HG02870 (cell line): Measurements from ENCODE around the gene KCNK1.
"Not testable (repeated sequence)": the region's sequence is repeated elsewhere in the genome, so short reads cannot be mapped to it uniquely, and the experiment has no call there.

Experiments used
- ATAC-seq: cut with Tn5 transposase; IDR thresholded peaks from one replicate; pipeline ENCODE4 v1.9.1; 2021; ENCODE audit warnings: mild to moderate bottlenecking, moderate library complexity; ENCODE audit not compliant: unreplicated experiment

KCNK1 gene

DNA sequence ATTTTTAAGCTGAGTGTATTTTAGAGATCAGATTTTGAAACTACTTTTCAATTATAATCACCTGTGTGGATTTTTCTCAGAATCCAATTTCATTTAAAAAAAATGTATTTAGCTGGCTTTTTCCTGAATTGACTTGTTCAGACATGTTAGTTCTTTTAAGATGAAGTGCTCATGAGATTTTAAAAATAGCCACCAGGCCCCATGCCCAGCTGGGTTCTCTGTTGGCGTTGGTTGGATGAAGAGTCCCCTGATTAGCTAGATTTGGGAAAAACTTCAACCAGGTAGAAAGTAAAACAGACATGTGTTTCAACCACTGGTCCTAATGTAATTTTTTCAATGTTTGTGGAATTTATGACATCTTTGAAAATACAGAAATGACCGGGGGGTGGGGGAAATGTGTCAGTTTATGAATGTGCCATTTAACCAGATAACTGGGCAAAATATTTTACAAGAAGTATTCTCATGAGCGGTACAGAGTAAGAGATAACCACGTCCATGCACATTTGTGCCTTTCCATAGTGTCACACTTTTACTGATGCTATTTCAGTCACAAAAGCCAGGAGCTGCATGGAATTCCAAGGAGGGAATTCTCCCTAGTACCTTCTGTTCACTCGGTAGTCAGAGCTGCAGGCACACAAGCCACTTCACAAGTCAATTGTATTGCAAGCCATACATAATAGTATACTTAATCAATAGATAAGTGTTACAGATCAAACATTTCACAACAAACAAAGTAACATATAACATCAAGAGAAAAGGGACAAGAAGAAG is 51.1 kb downstream of the KCNK1 start:
- ATAC-seq, result no peak

DNA sequence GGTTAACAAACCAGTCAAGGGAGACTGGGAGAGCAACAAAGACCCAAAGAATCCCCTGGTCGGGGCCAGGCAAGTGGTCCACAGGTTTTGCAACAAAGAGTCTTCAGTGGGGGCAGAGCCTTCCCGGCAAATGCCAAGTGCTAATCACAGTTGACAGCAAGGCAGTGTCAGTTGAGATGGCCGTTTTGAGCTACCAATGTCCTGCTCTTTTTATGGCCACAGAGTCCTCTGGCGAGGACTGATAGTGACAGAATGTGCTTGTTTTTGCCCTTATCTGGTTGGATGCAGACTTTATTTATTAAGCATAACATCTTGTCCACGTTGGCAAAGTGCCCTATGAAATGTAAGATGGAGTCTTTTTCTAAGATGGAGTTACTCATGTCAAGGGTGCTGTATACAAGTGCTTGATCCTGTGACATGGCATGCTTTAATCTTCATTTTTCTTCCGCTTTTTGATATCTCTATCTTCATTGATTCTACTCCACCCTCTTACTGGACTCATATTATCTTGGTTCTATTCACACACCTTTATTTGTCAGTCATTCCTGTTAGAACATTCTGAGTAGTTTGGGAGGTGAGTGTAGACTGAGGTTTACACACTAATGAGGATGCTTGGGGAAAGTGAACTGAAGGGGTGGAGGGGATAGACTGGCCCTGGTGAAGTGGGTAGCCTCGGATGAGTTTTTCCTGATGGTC is 51.8 kb downstream of the KCNK1 start:
- ATAC-seq, result no peak

DNA sequence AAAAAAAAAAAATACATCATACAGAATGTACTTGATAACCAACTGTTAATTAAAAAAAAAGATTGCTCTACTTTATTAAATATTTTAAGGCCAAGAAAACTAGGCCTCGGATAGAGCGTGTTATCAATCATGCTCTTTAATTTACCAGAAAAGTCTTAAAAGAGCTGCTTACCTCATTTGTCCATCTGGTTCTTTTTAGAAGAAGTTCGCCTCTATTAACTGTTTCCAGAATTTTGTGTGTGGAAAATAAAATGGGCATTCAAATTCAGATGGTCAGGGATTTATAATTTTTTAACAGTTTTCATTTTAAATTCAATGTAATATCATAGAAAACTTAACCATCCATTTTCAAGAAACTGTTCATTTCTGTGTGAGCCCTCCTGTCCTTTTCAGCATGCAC is 53.8 kb downstream of the KCNK1 start:
- ATAC-seq, result no peak

DNA sequence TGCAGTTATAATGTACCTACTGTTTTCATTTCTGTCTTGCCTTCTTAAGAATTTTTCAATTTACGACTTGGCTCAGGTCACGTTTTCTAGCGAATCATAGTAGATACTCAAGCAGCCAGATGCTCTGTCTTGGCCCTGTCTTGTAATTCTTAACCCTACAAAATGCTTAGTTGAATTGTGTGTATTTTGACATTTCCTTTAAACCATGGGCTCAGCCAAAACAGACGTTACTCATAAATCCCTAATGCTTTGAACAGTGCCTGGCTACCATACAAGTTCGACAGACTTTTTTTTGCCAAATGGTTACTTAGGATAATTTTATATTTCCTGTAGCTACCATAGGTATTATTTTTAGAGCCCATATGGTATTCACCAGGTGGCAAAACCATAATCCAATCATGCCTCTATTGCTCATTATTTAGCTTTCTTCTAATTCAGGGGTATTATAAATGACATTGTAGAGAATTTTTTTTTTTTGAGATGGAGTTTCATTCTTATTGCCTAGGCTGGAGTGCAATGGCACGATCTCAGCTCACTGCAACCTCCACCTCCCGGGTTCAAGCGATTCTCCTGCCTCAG is 54.3 kb downstream of the KCNK1 start:
- no peak for ATAC-seq

DNA sequence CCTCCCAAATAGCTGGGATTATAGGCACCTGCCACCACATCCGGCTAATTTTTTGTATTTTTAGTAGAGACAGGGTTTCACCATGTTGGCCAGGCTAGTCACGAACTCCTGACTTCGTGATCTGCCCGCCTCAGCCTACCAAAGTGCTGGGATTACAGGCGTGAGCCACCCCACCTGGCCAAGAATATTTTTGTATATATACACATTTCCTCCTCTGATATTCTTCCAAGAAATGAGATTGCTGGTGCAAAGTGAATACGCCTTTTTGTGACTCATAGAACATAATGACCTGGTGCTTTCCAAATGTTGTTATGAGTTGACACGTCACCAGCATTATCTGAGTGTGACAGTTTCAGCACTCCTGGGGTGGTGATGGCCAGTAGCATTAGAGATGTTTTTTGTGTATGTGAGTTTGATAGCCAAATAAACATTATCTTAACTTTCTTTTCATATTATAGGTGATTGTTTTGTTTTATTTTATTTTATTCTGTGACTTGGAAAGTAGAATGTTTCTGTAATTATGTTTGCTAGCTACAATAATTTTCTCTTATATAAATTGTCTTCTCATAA is 54.9 kb downstream of the KCNK1 start:
- peak; percentile 76 for ATAC-seq

DNA sequence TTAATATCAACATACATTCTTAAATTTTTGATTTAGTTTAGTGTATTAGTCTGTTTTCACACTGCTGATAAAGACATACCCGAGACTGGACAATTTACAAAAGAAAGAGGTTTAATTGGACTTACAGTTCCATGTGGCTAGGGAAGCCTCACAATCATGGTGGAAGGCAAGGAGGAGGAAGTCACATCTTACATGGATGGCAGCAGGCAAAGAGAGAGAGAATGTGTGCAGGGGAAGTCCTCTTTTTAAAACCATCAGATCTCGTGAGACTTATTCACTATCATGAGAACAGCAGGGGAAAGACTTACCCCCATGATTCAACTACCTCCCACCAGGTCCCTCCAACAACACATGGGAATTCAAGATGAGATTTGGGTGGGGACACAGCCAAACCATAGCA is 56.5 kb downstream of the KCNK1 start:
- not testable (repeated sequence) for ATAC-seq

DNA sequence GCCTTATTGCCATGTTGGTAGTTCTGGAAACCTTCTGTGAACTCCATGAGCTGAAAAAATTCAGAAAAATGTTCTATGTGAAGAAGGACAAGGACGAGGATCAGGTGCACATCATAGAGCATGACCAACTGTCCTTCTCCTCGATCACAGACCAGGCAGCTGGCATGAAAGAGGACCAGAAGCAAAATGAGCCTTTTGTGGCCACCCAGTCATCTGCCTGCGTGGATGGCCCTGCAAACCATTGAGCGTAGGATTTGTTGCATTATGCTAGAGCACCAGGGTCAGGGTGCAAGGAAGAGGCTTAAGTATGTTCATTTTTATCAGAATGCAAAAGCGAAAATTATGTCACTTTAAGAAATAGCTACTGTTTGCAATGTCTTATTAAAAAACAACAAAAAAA is 57.4 kb downstream of the KCNK1 start:
- no peak for ATAC-seq

DNA sequence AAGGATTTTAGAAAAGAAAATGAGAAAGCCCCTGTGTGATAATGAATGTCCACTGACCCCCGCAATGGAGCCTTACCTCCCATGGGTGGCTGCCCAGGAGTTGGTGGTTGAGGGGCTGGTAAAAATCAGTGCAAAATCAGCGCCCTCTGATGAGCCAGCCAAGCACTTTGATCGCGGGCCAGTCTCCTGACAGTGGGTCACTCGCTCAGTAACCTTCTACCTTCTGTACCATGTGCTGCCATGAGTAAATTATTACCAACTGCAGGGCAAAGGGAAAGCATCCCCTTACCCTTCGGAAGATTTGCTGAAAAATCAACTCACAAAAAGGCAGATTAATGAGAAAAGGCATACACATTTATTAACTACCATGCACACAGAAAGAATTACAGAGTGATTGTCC is 58.8 kb downstream of the KCNK1 start:
- no peak for ATAC-seq

DNA sequence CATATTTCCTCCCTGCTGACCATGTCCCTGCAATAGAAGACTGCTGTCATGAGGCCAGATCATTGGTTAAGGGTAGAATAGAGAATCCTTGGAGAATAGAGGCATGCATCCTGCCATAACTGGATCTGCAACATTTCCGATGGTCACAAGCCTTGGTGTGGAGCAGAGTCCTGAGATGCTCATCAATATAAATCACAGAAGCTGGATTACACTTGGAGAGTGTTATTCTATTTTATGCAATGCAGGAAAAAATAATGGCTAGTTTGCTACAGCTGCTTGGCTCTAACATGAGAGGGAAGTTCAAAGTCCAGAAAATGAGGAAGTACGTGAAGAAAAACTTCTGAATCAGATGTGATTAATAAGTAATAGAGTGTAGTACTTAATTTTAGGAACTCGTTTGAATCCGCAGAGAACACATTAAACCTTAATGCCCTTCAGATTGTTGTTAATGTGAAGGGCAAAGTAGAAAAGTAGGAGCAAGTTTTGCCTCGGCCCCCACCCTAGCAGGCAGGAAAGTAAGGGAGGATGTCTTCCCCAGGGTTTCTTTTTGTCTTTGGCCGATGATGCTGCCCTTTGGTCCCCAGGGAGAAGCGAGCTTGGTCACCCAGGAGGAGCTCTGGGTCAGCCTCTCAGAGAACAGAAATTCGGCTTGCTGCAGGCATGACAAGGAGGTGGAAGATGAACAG is 59.5 kb downstream of the KCNK1 start:
- ATAC-seq, result no peak

DNA sequence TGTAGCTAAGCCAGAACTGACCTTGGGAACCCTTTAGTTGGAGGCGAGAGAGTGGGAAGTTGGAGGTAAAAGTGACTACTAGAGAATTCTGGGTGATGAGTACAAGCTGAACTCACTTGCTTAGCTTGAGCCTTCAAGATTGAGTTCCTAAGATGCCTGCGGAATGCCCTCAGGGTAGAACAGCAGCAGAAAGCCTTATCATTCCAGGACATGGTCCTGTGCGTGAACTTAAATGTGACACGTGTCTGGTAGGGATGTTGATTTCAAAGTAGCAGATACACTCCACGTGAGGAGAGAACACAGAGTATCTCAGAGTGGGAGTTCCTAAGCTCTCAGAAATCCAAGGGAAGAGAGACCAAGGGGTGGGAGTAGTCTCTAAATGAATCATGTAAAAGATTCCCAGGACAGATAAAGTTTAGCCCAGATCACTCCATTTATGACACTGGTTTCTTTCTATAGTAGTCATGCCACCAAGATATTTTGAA is 60.1 kb downstream of the KCNK1 start:
- no peak for ATAC-seq

DNA sequence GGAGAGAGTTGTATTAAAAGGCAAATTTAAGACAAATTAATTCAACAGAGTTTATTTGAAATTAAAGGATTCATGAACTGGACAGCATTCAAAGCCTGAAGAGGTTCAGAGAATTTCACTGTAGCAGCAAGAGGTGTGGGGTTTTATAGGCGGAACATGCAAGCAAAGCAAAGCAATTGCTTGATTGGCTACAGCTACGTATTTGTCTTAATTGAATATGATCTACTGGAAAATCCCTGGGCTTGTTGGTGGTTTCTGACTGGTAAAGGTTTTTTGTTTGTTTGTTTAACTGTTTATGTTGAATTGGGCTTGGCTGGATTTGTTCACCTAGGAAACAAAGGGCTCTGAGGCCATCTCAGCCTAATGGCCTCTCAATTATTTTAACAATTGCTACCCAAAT is 61.5 kb downstream of the KCNK1 start:
- peak; percentile 12 for ATAC-seq

DNA sequence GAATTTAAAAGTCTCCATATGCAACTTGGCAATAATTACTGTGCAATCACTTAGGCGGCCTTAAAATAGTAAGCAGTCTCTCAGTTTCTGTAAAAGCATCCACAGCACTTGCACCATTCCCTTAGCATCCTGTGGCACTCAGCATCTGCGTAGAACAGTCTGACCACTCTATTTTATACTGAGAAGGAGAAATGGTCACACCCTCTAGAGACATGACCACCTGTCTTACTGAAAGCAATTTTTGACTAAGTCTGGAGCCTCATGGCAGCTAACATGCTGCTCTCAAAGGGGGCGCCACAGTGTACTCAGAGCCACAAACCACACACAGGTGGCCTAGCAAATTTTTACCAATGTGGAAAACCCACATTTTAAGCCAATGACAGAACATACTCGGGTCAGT is 62.0 kb downstream of the KCNK1 start:
- ATAC-seq, result peak; percentile 87

DNA sequence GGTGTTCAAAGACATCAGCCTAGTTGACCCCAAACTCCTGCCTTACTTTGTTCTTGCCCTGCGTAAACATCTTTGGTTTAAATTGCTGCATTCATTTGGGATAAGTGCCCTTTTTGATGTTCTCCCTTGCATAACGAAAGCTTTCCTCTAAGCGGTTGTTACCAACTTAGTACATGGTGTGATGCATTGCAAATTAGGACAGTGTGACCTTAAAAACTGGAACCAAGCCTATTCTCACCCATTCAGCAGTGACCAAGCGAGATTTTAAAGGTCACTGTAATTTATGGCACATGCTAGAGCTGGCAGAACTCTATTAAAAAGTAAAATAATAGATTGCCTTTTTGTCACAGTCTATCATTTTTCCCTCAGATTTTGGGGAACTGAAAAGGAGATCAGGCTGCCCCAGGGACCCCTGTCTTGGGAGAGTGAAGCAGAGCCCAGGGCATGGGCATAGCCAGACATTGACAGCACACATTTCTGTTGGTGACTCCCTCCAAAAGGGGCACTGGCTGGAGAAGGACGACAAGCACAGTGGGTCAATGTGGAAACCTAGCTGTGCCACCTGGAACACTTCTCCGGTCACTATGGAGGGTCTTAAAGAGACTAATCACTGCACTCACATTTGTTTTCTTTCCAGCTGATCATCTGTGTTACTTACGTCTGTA is 63.9 kb downstream of the KCNK1 start:
- no peak for ATAC-seq

DNA sequence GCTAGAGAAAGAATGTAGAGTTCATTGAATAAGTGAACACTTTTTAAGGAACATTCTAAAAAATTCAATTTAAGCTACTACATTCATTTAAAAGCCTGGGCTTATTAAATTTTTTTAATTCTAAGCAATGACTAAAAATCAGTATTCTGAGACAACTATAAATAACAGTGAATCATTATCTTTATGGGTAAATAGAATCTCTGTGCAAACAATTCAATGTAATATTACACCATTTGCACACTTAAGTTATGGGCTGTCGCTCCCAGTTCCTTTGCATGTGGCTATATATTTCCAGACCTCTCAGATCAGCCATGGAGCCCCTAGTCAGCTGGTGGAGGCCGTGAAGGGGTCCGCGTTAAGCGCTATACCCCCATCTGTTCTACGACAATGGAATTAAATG is 65.1 kb downstream of the KCNK1 start:
- no peak for ATAC-seq

DNA sequence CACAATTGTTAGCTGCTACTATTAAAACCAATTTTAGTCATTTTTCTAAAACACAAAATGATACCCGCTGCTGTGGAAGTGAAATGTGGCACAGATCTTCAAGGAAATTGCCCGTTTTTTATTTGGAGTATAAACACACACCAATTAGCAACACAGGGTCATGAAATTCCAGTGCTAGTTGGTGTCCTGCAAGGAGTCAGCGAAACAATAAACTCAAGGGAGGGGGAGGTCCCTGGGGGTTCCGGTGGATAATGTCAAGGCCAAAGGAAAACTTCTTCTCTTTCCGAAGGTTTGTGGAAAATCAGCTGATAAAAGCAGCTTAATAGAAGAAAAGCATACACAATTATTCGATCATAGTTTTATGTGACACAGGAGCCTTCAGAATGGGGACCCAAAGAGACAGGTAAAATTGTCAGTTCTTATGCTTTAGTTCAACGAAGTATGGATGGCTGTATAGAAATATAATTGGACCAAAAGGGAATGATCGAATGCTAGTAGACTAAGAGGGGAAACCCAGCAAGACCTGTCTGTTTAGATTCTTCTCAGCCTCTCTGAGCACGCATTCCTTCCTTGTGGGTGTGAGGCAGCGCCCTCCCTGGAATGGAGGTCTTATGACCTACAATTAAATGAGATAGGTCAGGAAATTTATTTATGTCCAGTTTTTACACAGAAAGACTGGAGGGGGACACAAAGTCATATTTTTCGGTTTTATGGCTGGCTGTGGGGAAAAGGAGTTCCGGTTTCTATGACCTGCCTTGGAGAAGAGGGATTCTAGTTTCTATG is 65.9 kb downstream of the KCNK1 start:
- ATAC-seq, result no peak

DNA sequence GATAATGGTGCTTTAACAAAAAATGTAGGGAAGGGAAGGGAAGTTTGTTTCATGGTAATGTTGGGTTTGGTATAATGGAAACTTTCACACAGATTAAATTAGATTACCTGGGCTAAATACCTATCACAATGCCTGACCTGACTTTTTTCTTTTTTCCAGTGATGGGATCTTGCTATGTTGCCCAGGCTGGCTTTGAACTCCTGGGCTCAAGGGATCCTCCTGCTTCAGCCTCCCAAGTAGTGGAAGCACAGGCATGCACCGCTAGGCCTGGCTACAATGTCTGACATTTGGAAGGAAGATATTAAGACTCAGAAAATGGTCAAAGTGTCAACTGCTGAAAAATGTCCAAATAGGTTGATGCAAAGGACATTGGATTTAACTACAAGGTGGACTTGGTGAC is 67.4 kb downstream of the KCNK1 start:
- ATAC-seq, result no peak

DNA sequence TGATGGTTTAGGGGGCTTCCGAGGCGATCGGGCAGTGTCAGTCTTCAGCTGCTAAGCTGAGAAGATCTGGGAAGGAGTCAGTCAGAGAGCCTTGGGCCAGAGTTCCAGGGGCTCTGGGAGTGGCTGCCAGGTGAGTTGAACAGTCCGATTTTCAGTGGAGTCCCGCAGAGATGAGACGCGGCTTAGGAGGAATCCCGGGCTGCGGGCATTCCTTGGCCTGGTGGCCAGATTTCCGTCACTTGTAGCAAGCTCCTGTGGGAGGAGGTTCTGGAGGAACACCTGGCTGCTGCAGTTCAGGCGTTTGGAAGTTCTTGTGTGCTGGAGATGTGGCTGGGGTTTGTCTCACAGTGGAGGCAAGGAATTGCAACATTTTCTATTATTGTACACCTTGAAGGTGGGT is 72.7 kb downstream of the KCNK1 start:
- not testable (repeated sequence) for ATAC-seq

DNA sequence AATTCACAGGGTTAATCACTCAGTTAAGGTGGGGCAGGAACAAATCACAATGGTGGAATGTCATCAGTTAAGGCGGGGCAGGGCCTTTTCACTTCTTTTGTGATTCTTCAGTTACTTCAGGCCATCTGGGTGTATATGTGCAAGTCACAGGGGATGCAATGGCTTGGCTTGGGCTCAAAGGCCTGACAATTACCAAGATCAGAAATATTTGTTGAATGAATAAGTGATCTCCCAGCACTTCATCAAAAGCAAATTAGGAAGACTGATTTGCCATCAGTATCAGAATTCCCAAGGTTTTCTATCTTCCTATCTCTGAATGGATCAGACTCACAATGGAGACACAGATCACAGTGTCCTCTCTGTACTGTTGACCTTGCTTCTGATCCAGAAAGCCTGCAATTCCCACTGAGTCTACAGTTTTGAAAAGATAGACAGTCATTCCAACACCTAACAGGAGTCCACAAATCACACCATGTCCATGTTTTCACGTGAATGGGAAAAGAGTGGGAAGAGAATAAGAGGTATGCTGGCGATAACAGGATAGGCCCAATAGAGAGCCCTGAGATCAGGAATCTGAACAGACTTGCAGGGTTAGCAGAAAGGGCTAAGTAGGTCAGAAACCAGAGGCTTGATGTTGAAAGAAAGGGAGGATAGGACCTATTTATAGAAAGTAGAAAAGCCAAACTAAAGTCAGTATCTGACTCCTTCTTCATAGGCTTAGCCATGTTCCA is 75.3 kb downstream of the KCNK1 start:
- ATAC-seq, result no peak

DNA sequence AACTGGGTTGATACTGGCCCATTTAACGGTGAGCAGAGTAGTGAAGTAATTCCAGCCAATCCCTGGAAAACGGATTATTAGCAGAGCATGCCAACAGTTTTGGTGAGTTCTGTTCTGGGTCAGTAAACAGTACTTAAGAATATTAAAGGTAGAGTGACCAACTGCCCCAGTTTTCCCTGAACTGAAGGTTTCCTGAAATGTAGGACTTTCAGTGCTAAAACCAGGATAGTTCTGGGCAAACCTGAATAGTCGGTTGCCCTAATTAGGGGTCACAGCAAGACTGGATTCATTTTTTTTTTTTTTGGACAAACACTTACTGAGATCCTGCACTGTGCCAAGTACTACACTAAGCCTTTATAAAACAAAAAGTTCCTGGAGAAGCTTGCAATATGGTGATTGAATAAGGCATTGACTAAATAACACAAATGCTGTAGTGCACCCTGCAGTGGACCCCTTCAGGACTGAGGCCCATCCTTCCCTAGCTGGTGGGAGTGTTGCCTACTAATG is 75.9 kb downstream of the KCNK1 start:
- ATAC-seq, result no peak
